Mesenchymal stem cell (in vitro differentiated cells and primary cell): ENCODE data around the gene GAA.

Experiments
- DNase-seq: peaks from one replicate; pipeline ENCODE4 v3.0.0-alpha.2; 2013
- H2AFZ ChIP-seq: one replicate; pipeline ENCODE4 v1.6.1; 2013; ENCODE audit warnings: low read depth, mild to moderate bottlenecking, control low read depth, inconsistent platforms, low read length, moderate library complexity
- H2AK5ac ChIP-seq: 2 replicates; pipeline ENCODE4 v1.6.1; 2013; ENCODE audit warnings: low read length, moderate library complexity, mild to moderate bottlenecking, inconsistent platforms; ENCODE audit not compliant: severe bottlenecking
- H2BK120ac ChIP-seq: one replicate; pipeline ENCODE4 v1.6.1; 2013; ENCODE audit warnings: low read depth, mild to moderate bottlenecking, inconsistent platforms, low read length, moderate library complexity
- H2BK12ac ChIP-seq, 2 experiments: one replicate each; pipeline ENCODE4 v1.6.1; 2013; ENCODE audit warnings: inconsistent platforms in 2 of 2, low read length in 2 of 2, mild to moderate bottlenecking in 2 of 2, moderate library complexity in 2 of 2, control low read depth in 1 of 2
- H2BK15ac ChIP-seq: one replicate; pipeline ENCODE4 v1.6.1; 2013; ENCODE audit warnings: mild to moderate bottlenecking, low read depth, inconsistent platforms; ENCODE audit not compliant: poor library complexity, severe bottlenecking
- H2BK5ac ChIP-seq: 2 replicates; pipeline ENCODE4 v1.6.1; 2013; ENCODE audit warnings: low read depth, mild to moderate bottlenecking, low read length, control low read depth, inconsistent platforms; ENCODE audit not compliant: poor library complexity, severe bottlenecking
- H3K14ac ChIP-seq, 2 experiments: one replicate each; pipeline ENCODE4 v1.6.1; 2013; ENCODE audit warnings: inconsistent platforms in 2 of 2, low read length in 2 of 2, control low read depth in 1 of 2, mild to moderate bottlenecking in 1 of 2, moderate library complexity in 1 of 2
- H3K18ac ChIP-seq, 2 experiments: one replicate each; pipeline ENCODE4 v1.6.1; 2013; ENCODE audit warnings: inconsistent platforms in 2 of 2, low read length in 2 of 2, control low read depth in 1 of 2, low read depth in 1 of 2, mild to moderate bottlenecking in 1 of 2
- H3K23ac ChIP-seq, 2 experiments: one replicate each; pipeline ENCODE4 v1.6.1; 2013; ENCODE audit warnings: inconsistent platforms in 2 of 2, low read length in 2 of 2, mild to moderate bottlenecking in 2 of 2, moderate library complexity in 2 of 2, control low read depth in 1 of 2
- H3K27ac ChIP-seq: 2 replicates; pipeline ENCODE4 v1.5.1; 2013; ENCODE audit warnings: mild to moderate bottlenecking, moderate library complexity, low read length, control low read depth, inconsistent platforms; ENCODE audit not compliant: poor library complexity, severe bottlenecking
- H3K27me3 ChIP-seq, 2 experiments: 2 replicates each; pipeline versions ENCODE4 v1.6.1 to v1.7.0; 2013; ENCODE audit warnings: low read length in 2 of 2, mild to moderate bottlenecking in 2 of 2, moderate library complexity in 2 of 2, control low read depth in 1 of 2, inconsistent platforms in 1 of 2; ENCODE audit not compliant: control insufficient read depth in 1 of 2, insufficient read depth in 1 of 2
- H3K36me3 ChIP-seq, 2 experiments: 2 replicates each; pipeline versions ENCODE4 v1.6.1 to v1.7.0; 2013; ENCODE audit warnings: low read length in 2 of 2, control low read depth in 1 of 2, inconsistent platforms in 1 of 2, low read depth in 1 of 2, mild to moderate bottlenecking in 1 of 2; ENCODE audit not compliant: insufficient read depth in 2 of 2, control insufficient read depth in 1 of 2
- H3K4ac ChIP-seq, 2 experiments: one replicate each; pipeline ENCODE4 v1.6.1; 2013; ENCODE audit warnings: inconsistent platforms in 2 of 2, low read length in 2 of 2, mild to moderate bottlenecking in 2 of 2, moderate library complexity in 2 of 2, control low read depth in 1 of 2, low read depth in 1 of 2
- H3K4me1 ChIP-seq: 2 replicates; pipeline ENCODE4 v1.6.1; 2013; ENCODE audit warnings: low read depth, low read length, control low read depth; ENCODE audit not compliant: control insufficient read depth, insufficient read depth
- H3K4me2 ChIP-seq: 2 replicates; pipeline ENCODE4 v1.6.1; 2013; ENCODE audit warnings: low read length, mild to moderate bottlenecking, inconsistent platforms; ENCODE audit not compliant: poor library complexity, severe bottlenecking
- H3K4me3 ChIP-seq, 2 experiments: 2 replicates each; pipeline versions ENCODE4 v1.5.1 to v1.7.0; 2013; ENCODE audit warnings: low read length in 2 of 2, mild to moderate bottlenecking in 2 of 2, control low read depth in 1 of 2, low read depth in 1 of 2; ENCODE audit not compliant: insufficient read depth in 1 of 2
- H3K79me1 ChIP-seq: replicated peaks from 2 replicates; pipeline ENCODE4 v1.6.1; 2013; ENCODE audit warnings: mild to moderate bottlenecking, control low read depth, low read length, inconsistent platforms; ENCODE audit not compliant: poor library complexity, severe bottlenecking
- H3K9ac ChIP-seq: 2 replicates; pipeline ENCODE4 v1.7.0; 2013; ENCODE audit warnings: mild to moderate bottlenecking, low read length, moderate library complexity
- H3K9me3 ChIP-seq: 2 replicates; pipeline ENCODE4 v1.7.0; 2013; ENCODE audit warnings: mild to moderate bottlenecking, low read length; ENCODE audit not compliant: control insufficient read depth
- H4K8ac ChIP-seq: one replicate; pipeline ENCODE4 v1.6.1; 2013; ENCODE audit warnings: inconsistent platforms, mild to moderate bottlenecking, low read length, moderate library complexity
- H4K91ac ChIP-seq: one replicate; pipeline ENCODE4 v1.6.1; 2013; ENCODE audit warnings: mild to moderate bottlenecking, low read length, inconsistent platforms
- WGBS: methylation state at CpG from one replicate; pipeline ENCODE4 v1.1.7; 2013; ENCODE audit warnings: mixed read lengths; 5-methylcytosine and 5-hydroxymethylcytosine counted together

Gene GAA

DNA sequence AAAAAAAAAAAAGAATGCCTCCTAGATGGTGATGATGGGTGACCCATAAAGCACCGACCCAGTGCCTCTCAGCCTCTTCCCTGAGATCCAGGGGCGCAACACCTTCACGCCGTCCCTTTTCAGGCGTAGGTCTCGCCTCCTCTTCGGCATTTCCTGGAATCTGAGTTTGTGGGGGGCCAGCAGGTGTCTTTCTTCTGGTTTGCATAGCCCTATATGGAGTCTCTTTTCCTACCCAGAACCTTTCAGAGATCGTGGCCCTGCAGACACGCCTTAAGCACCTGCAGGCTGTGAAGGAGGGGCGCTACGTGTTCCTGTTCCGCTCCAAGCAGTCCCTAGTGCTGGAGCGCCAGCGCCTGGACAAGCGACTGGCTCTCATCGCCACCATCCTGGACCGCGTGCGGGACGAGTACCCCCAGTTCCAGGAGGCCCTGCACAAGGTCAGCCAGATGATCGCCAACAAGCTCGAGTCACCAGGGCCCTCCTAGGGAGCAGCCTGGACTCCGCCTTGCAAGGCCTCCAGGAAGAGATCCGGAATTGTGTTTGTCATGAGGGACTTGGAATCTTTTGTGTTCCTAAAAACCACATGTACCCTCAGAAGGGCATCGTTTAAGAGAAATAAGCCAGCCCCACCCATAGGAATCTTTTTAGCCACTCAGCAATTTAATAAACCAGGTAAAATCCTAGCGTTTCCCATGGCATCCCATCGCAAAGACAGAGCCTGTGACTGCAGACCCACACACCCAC lies 1.9 kb upstream of the GAA start:
- no peak overlapping the region for H3K4me3 ChIP-seq
- H3K23ac ChIP-seq, result no peak overlapping the region
- H3K36me3 ChIP-seq, result no peaks in the 10 kb centered on the region
- H3K27me3 ChIP-seq, result peaks cover 0 to 4% of the 10 kb centered on the region in 2 experiments
- H2AFZ ChIP-seq, result no peak overlapping the region
- no peak overlapping the region for H2BK12ac ChIP-seq
- no peak overlapping the region for H4K91ac ChIP-seq
- H3K4me2 ChIP-seq, result no peak overlapping the region
- H3K9me3 ChIP-seq, result no peaks in the 10 kb centered on the region
- no peak overlapping the region for H3K27ac ChIP-seq
- H3K14ac ChIP-seq, result no peak overlapping the region
- H2BK5ac ChIP-seq, result no peak overlapping the region
- no peak overlapping the region for H2AK5ac ChIP-seq
- H4K8ac ChIP-seq, result no peak overlapping the region
- no peak overlapping the region for H3K9ac ChIP-seq
- H3K79me1 ChIP-seq, result peaks cover 4% of the 10 kb centered on the region
- no peak overlapping the region for H2BK15ac ChIP-seq
- H3K4me1 ChIP-seq, result peaks cover 18% of the 10 kb centered on the region
- no peak for DNase-seq
- H3K4ac ChIP-seq, result no peak overlapping the region
- WGBS, result 95% methylated on average over 26 of the region's 27 CpGs
- no peak overlapping the region for H3K18ac ChIP-seq
- H2BK120ac ChIP-seq, result no peak overlapping the region

- no peak overlapping the region for H3K4me3 ChIP-seq
- no peak overlapping the region for H3K27ac ChIP-seq
- peak overlapping the region; percentile 55 for H4K8ac ChIP-seq
- H4K91ac ChIP-seq, result no peak overlapping the region
- H3K18ac ChIP-seq, result no peak overlapping the region
- H2BK12ac ChIP-seq, result no peak overlapping the region
- no peak overlapping the region for H2AFZ ChIP-seq
- H3K79me1 ChIP-seq, result peaks cover 4% of the 10 kb centered on the region
- H3K9ac ChIP-seq, result no peak overlapping the region
- H2BK120ac ChIP-seq, result no peak overlapping the region
- no peak overlapping the region for H2BK15ac ChIP-seq
- no peak overlapping the region for H2AK5ac ChIP-seq
- H3K4me1 ChIP-seq, result peaks cover 24% of the 10 kb centered on the region
- 89% methylated on average over 4 of the region's 4 CpGs for WGBS
- no peak for DNase-seq
- peaks cover 0 to 7% of the 10 kb centered on the region in 2 experiments for H3K27me3 ChIP-seq
- H3K23ac ChIP-seq, result no peak overlapping the region
- no peak overlapping the region for H2BK5ac ChIP-seq
- H3K4me2 ChIP-seq, result no peak overlapping the region
- H3K9me3 ChIP-seq, result no peaks in the 10 kb centered on the region
- no peak overlapping the region for H3K4ac ChIP-seq
- no peaks in the 10 kb centered on the region for H3K36me3 ChIP-seq
- H3K14ac ChIP-seq, result no peak overlapping the region
Measured at GRCh38 chr17:80100035-80100323, 1.4 kb upstream of the GAA start.

DNA sequence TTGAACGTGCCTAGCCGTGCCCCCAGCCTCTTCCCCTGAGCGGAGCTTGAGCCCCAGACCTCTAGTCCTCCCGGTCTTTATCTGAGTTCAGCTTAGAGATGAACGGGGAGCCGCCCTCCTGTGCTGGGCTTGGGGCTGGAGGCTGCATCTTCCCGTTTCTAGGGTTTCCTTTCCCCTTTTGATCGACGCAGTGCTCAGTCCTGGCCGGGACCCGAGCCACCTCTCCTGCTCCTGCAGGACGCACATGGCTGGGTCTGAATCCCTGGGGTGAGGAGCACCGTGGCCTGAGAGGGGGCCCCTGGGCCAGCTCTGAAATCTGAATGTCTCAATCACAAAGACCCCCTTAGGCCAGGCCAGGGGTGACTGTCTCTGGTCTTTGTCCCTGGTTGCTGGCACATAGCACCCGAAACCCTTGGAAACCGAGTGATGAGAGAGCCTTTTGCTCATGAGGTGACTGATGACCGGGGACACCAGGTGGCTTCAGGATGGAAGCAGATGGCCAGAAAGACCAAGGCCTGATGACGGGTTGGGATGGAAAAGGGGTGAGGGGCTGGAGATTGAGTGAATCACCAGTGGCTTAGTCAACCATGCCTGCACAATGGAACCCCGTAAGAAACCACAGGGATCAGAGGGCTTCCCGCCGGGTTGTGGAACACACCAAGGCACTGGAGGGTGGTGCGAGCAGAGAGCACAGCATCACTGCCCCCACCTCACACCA lies 724 bp downstream of the GAA start:
- Histone ChIP-seq H3K27ac (no peak overlapping the region), H3K36me3 (no peaks in the 10 kb centered on the region), H3K9me3 (no peaks in the 10 kb centered on the region), H2BK5ac (no peak overlapping the region), H3K79me1 (peaks cover 4% of the 10 kb centered on the region), H3K23ac (peak overlapping the region in 1 of 2 experiments; percentile 29), H4K91ac (peak overlapping the region; percentile 95), H4K8ac (peak overlapping the region; percentile 99), H2BK12ac (no peak overlapping the region), H3K14ac (peak overlapping the region in 1 of 2 experiments; percentile 97), H2BK120ac (no peak overlapping the region), H3K4me2 (peak overlapping the region; percentile 95), H2AK5ac (no peak overlapping the region), H2BK15ac (peak overlapping the region; percentile 82), H3K4me1 (peaks cover 31% of the 10 kb centered on the region), H2AFZ (peak overlapping the region; percentile 72), H3K9ac (peak overlapping the region; percentile 95), H3K4ac (peak overlapping the region; percentile 92 to 93), H3K18ac (peak overlapping the region; percentile 96 to 97), H3K4me3 (peak overlapping the region; percentile 87 to 99), H3K27me3 (peaks cover 5 to 28% of the 10 kb centered on the region in 2 experiments)
- peak; percentile 69 for DNase-seq
- 32% methylated on average over 21 of the region's 21 CpGs for WGBS

GRCh38 chr17:80102664-80103448 lies 1.5 kb downstream of the GAA start:
- Histone ChIP-seq H3K36me3 (no peaks in the 10 kb centered on the region), H3K9me3 (no peaks in the 10 kb centered on the region), H3K4me1 (peaks cover 31% of the 10 kb centered on the region), H2BK12ac (peak overlapping the region in 1 of 2 experiments; percentile 5), H3K4me2 (no peak overlapping the region), H4K91ac (no peak overlapping the region), H2BK120ac (no peak overlapping the region), H3K23ac (no peak overlapping the region), H3K79me1 (peaks cover 4% of the 10 kb centered on the region), H3K18ac (no peak overlapping the region), H2BK5ac (no peak overlapping the region), H3K27ac (no peak overlapping the region), H3K4me3 (peak overlapping the region; percentile 27 to 99), H3K9ac (peak overlapping the region; percentile 95), H2BK15ac (no peak overlapping the region), H4K8ac (no peak overlapping the region), H2AK5ac (no peak overlapping the region), H3K27me3 (peaks cover 5 to 28% of the 10 kb centered on the region in 2 experiments), H2AFZ (no peak overlapping the region), H3K4ac (no peak overlapping the region), H3K14ac (no peak overlapping the region)
- DNase-seq, result no peak
- WGBS, result 88% methylated on average over 15 of the region's 15 CpGs
